OCI-LY1 (cell line): ENCODE results near the gene MYO1E.

Experiments
- CTCF ChIP-seq: fragments of 200-600 bp; sonication (generic), shearing (Covaris generic); IDR thresholded peaks from 2 replicates; pipeline ENCODE4 v1.5.1; 2017; ENCODE audit warnings: mild to moderate bottlenecking, antibody characterized with exemption, low read length, moderate library complexity, mixed read lengths
- EZH2 ChIP-seq: fragments of 200-600 bp; sonication (generic), shearing (Covaris generic); IDR thresholded peaks from 2 replicates; pipeline ENCODE4 v1.8.0; 2017; ENCODE audit warnings: borderline replicate concordance, mixed run types, mild to moderate bottlenecking, antibody characterized with exemption, low read length, moderate library complexity, mixed read lengths

- no peak for TF ChIP-seq CTCF
- TF ChIP-seq EZH2: no peak
These were observed 67.9 kb downstream of the MYO1E start for GRCh38 chr15:59304807-59305206.
